K562 (cell line): ENCODE measurements around the gene MAP3K7.

Experiments used
- CTCF ChIP-seq, 3 experiments: IDR thresholded peaks in 2 of 3; conservative IDR thresholded peaks in 1 of 3; 2 replicates each; pipeline ENCODE4 v1.5.1; 2011 to 2012; ENCODE audit warnings: low read length in 3 of 3, mild to moderate bottlenecking in 3 of 3, control low read depth in 2 of 3, improper control_type of control experiment in 1 of 3, inconsistent platforms in 1 of 3, low read depth in 1 of 3, mixed read lengths in 1 of 3, moderate library complexity in 1 of 3; ENCODE audit not compliant: insufficient read depth in 2 of 3
- EZH2 ChIP-seq: IDR thresholded peaks from 2 replicates; pipeline ENCODE4 v1.6.1; 2012; ENCODE audit warnings: low read depth, mild to moderate bottlenecking, inconsistent platforms, low read length, borderline replicate concordance
- FOXK1 ChIP-seq: sonication (generic); formaldehyde crosslinking; IDR thresholded peaks from 2 replicates; pipeline ENCODE4 v1.8.0; 2022; ENCODE audit warnings: missing genetic modification reagents, mild to moderate bottlenecking, borderline replicate concordance
- MAZ ChIP-seq, 2 experiments: fragments of 450-650 bp in 1 of 2; sonication (generic) in 1 of 2; formaldehyde crosslinking; IDR thresholded peaks in 1 of 2; conservative IDR thresholded peaks in 1 of 2; 2 replicates each; pipeline versions ENCODE4 v1.4.0 to v1.5.0; 2020; ENCODE audit warnings: mild to moderate bottlenecking in 1 of 2, missing genetic modification reagents in 1 of 2
- MTA3 ChIP-seq: fragments of 450-650 bp; formaldehyde crosslinking; IDR thresholded peaks from 2 replicates; pipeline ENCODE4 v1.6.1; 2017; ENCODE audit warnings: mild to moderate bottlenecking, borderline replicate concordance
- TSC22D4 ChIP-seq: fragments of 450-650 bp; IDR thresholded peaks from 2 replicates; pipeline ENCODE4 v1.6.1; 2016; ENCODE audit warnings: missing genetic modification characterization, missing biosample characterization, control low read depth
- ZC3H11A ChIP-seq: IDR thresholded peaks from 2 replicates; pipeline ENCODE4 v1.6.1; 2012; ENCODE audit warnings: low read depth, low read length, improper control_type of control experiment
- ZNF639 ChIP-seq, 2 experiments: fragments of 200-800 bp in 1 of 2; sonication (Bioruptor generic) in 1 of 2; sonication (generic) in 1 of 2; formaldehyde crosslinking in 1 of 2; IDR thresholded peaks in 1 of 2; conservative IDR thresholded peaks in 1 of 2; 2 replicates each; pipeline versions ENCODE4 v1.5.0 to v1.6.1; 2016 to 2020; ENCODE audit warnings: missing compliant biosample characterization in 1 of 2, missing genetic modification characterization in 1 of 2, missing genetic modification reagents in 1 of 2

GRCh38 chr6:90484385-90484784 lies 102.5 kb downstream of the MAP3K7 start:
- TF ChIP-seq ZNF639 (CRISPR knock-in tag; conservative IDR thresholded peaks at IDR 0.05 in 1 of 2, IDR thresholded peaks at IDR 0.05 in 1 of 2) = no peak
- TF ChIP-seq TSC22D4 (tag) = no peak
- no peak for TF ChIP-seq MTA3
- no peak for TF ChIP-seq MAZ (CRISPR knock-in tag; conservative IDR thresholded peaks at IDR 0.05 in 1 of 2, IDR thresholded peaks at IDR 0.05 in 1 of 2)
- TF ChIP-seq EZH2 = no peak
- TF ChIP-seq CTCF (IDR thresholded peaks at IDR 0.05 in 2 of 3, conservative IDR thresholded peaks at IDR 0.05 in 1 of 3; ENCODE audit: insufficient read depth in 2 of 3, low read depth in 1 of 3, low read length in 3 of 3) = no peak
- no peak for TF ChIP-seq FOXK1
- no peak for TF ChIP-seq ZC3H11A
